ENCODE data around the gene ANKMY1.

The ANKMY1 gene

DNA sequence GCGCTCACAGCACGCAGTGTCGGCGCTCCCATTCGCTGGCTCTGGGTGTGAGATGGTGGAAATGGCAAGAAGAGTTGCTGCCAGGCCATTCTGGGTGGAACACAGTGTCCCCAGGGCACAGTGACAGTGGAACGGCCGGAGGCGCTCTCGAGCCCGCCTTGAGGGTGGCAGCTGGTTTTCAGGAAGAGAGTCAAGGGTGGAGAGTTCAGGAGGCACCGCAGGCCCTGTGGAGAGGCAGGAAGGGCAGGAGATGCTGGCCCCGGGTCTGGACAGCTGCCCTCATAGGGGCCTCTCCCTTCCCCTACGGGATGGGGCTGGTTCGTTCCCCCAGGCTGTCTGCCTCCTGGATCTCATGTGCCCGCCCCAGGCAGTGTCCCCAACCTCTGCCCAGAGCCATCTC is 109.9 kb downstream of the ANKMY1 start:
- DNase-seq (ENCODE audit: low read depth), result no peak

DNA sequence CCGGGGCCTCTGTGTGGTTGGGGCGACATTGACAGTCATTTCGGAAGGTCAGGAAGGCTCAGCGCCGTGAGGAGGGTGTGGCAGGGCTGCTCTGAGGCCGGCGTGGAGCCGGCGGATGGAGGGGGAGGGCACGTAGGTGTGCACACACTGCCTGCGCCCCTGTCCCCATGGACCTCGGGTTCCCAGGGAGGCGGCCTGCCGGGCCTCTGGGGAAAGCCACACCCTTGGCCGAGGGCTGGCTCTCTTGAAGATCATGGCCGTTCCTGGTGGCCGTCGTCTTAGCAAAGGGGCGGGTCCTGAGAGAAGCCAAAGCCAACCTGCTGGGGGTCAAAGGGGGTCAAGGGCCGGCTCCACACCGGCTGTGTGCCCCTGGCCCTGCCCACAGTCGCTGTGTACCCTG is 110.5 kb downstream of the ANKMY1 start:
- DNase-seq (ENCODE audit: low read depth), result no peak

DNA sequence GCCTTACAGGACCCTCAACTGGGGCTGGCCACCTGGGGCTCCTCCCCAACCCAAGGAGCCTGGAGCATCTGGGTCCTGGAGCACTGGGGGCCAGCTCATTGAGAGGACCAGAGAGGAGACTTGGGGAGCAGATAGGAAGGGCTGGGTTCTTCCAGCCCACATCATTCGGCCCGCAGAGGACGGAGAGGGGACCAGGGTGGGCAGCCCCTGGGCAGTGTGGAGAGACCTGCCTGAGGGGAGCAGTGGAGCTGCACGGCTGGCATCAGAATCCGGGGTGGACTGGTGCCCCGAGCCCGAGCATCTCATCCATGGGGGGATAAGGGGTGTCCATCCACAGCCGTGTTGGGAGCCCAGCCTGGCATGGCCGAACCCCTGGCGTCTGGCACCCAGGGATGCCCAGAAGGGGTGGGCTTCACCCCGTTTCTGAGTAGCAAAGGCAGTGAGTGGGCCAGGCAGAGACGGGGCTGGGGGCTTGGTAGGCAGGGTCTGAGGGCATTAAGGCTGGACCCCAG is 111.1 kb downstream of the ANKMY1 start:
- DNase-seq (ENCODE audit: low read depth), result no peak

DNA sequence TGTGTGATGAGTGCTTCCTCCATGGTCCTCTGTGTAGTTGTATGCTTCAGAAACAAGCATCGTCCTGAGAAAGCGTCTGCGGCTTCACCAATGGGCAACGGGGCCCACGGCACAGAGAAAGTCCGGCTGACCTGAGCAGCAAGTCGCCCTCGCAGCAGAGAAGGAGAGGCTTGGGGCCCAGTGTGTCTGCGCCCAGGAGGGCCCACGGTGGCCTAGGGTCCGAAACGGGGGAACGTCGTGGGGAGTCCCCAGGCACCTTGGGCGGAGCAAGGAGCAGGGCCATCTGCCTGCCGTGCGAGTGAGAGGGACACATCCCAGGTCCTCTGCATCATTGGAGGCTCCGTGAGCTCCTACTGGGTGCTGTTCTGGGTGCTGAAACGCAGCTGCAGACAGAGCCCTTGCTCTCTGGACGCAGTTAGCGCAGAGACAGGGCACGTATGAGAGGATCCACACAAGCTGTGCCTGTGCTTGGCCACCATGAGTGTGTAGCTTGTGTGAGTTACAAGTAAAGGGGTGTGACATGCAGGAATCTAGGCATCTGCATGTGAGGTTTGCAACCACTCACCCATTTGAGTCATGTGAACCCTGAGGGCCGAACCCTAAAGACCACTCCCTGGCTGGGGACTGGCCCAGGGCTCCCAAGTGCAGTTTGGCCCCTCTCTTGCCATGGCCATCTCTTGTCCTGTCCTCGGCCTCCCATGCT is 111.7 kb downstream of the ANKMY1 start:
- no peak for DNase-seq (ENCODE audit: low read depth)

DNA sequence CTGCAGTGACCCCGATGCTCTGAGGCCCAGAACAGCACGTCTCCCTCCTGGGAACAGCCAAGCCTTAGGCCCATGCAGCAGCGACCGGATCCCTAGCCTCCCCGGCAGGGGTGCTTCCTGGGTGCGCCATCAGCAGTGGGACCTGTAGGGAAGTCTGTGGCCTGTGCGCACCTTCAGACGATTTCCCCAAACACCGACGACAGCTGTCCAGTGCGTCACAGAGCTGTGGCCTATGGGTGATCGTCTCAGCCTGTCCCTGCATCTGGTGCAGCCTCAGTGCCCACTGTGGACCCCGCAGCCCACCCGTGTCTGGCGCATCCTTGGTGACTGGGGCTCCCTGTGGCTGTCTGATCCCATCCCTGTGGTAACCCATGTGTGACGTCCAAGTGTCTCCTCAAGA is 113.3 kb downstream of the ANKMY1 start:
- no peak for DNase-seq (ENCODE audit: low read depth)

DNA sequence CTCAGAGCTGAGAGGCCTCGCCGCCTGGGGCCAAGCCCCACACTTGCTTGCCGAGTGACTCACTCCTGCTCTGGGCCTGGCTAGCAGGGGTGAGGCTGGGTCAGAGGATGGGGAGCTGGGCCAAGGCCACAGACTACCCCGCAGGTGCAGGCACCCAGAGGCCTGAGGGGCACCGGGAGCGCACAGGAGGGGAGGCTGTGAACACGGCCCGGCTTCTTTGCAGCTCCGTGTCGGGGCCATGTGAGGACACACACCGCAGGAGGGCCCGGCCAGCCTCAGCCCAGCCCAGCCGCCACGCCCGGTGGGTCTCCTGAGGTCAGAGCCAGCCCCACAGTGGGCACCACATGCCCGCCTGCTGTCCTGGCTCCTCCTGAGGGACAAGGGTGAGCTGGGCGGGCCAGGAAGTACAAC is 113.9 kb downstream of the ANKMY1 start:
- DNase-seq (ENCODE audit: low read depth), result peak; percentile 30

DNA sequence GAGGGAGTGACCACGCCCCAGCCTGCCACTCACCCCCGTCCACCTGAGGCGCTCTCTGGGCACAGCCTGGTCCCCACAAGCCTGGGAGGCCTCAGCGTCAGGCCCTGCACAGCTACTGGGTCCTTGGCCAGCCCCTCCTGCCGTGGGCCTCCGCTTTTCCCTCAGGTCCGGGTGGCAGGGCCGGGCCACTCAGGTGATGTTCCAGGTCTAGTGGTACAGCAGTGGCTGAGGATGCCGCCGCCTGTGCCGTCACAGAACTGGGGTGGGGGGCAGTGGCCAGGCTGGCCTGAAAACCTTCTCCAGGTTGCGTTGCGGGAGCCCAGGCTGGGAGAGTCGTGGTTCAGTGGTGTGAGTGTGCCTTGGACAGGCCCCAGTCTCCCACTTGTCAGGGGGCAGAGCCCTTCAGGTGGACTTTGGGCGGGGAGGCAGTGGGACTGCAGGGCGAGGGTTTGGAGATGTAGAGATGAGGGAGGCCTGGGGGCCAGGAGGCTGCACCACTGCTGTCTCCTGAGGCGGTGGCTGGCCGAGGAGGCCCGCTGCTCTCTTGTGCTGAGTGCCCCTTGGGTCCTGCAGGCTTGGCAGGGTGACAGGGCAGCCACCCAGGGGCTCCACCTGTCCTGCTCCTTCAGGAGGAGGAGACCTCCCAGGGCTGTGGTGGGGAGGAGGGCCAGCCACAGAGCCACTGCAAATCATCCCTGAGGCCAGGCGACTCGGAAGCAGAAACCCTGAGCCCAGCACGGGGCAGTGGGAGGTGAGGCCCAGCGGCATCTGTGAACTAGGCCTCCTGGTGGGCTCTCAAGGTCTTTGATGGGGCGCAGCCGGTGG is 114.7 kb downstream of the ANKMY1 start:
- DNase-seq (ENCODE audit: low read depth), result no peak

DNA sequence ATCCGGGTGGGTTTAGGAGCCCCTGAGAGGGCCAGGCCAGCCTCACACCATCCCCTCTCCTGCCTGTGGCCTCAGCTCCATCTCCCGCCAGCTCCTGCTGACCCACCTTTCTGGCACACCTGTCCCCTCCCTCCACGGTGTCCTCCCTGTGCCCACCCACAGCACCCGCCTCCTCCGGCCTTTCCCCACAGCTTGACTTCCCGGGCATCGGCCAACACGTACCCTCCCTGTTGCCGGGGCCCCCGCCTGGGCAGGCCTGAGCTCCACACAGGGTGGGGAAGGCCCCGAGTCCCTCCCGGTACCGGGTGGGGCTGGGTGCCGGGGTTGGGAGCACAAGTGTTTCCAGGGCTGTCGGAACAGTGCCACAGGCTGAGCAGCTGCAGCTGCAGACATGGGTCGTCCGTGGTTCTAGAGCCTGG is 115.8 kb downstream of the ANKMY1 start:
- DNase-seq (ENCODE audit: low read depth), result no peak

DNA sequence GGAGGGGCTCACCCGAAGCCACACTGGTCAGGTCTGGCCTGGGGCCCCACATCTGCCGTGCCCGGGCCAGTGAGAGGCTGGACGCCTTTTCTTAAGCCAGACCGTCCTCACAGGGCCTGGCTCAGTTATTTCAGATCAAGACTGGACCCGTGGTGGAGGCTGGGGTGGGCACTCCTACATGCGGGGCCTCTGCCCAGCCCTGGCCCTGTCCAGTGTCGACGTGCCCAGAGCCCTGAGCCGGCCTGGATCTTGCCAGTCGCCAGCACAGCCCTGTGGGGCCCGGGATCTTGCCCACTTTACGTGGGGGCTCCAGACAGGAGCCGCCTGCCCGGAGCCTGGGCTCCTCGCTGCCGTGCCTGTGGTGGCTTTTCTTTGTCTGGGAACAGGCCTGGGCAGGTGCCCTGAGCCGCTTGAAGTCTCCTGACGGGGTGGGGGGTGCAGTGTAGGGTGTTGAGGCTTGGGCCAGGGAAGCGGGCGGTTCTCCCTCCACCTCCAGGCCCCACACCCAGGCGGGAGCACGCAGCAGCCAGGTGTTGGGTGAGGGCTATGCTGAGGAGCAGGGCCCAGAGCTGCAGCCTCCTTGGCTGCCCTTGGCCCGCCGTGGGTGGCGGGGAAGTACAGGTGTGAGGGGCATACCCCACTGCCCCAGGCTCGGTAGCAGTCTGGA is 116.3 kb downstream of the ANKMY1 start:
- DNase-seq (ENCODE audit: low read depth), result no peak

DNA sequence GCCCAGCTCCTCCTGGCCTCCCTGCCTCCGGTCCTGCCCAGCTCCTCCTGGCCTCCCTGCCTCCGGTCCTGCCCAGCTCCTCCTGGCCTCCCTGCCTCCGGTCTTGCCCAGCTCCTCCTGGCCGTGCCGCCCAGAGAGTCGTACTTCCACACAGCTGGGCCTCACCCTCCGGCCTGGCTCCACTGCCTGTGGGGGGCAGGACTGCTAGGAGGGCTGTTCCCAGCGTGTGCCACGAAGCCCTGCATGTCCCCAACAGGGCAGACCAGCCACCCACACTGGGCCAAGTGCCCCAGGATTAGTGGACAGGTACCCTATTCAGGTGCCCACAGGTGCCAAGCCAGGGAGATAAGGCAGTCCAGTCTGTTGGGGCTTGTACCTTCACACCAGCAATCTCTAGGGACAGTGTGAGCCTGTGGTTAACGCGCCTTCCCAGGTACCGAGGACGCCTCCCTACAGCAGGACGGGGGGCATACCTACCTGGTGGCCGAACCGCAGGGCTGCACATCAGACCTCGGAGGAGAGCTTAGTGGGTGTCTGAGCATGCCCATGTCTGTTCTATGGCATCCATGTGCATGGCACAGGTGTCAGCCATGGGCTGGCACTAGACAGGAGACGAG is 117.0 kb downstream of the ANKMY1 start:
- DNase-seq (ENCODE audit: low read depth), result no peak

DNA sequence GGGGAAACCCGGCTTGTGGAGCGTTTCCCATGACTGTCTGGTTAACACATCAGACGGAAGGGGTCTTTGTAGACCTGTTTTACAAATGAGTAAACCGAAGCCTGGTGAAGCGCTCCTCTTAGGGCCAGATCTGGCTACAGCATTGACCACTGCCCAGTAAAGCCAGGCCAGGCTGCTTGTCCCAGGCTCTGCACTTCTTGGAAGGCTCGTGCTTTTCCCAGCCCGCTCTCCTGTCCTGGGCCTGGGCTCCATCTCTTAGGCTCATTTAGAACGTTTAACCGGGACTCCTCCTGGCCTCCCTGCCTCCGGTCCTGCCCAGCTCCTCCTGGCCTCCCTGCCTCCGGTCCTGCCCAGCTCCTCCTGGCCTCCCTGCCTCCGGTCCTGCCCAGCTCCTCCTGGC is 117.5 kb downstream of the ANKMY1 start:
- DNase-seq (ENCODE audit: low read depth), result no peak

DNA sequence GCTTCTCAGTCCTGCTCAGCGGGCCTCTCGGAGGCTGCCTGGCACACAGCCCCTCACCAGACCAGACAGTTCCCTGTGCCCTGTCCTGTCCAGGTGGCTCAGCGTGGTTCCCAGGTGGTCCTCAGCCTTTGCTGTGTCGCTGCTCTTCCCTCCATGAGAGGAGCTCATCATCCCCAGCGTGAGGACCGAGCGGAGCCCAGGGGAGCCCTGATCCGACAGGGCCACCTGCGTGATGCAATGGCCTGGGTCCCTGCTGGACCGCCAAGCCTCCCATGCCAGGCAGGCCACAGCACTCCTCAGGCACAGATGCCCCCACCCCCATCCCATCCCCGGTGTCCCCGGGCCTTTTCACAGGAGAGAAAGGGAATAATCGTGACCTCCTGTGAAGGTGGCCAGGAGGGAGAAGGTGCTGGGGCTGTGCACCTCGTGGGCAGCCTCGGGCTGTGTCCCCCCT is 118.1 kb downstream of the ANKMY1 start:
- DNase-seq (ENCODE audit: low read depth), result no peak

DNA sequence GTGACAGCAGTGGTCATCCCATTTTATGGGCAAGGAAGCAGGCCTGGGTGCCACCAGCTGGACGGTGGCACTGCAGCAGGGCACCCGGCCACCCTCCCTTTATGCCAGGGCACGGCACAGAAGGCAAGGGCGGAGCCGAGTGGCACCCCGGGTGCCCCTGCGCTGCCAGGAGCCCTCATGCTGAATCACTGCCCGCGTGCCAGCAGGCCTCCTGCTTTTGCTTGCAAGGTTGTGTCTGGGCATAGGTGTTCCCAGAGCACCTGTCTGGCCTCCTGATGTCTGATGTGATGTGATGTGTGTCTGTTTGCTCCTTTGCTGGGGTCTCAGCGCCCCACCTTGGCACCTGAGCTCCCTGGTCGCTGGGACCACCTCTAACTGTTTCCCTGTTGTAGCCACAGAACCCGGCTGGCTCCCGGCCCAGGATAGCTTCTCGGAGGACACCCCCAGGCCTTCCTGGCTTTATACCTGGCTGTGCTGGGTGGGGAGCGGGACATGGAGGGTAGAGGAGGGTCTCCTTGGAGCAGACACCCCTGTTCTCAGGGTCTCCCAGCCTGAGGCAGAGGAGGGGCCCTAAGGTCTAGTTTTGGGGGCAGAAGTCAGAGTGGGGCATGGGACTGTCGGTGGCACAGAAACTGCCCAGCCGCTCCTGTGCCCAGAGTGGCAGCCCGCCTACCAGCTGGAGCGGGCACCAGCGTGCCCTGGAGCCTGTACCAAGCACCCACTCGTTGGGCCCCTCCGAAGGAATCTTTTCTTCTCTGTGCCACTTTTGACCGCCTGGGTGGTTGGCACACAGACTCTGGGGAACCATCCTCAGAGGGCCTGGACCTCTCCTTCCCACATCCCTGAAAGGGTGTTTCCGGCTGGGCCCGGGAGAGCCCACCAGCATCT is 118.7 kb downstream of the ANKMY1 start:
- DNase-seq (ENCODE audit: low read depth), result no peak

DNA sequence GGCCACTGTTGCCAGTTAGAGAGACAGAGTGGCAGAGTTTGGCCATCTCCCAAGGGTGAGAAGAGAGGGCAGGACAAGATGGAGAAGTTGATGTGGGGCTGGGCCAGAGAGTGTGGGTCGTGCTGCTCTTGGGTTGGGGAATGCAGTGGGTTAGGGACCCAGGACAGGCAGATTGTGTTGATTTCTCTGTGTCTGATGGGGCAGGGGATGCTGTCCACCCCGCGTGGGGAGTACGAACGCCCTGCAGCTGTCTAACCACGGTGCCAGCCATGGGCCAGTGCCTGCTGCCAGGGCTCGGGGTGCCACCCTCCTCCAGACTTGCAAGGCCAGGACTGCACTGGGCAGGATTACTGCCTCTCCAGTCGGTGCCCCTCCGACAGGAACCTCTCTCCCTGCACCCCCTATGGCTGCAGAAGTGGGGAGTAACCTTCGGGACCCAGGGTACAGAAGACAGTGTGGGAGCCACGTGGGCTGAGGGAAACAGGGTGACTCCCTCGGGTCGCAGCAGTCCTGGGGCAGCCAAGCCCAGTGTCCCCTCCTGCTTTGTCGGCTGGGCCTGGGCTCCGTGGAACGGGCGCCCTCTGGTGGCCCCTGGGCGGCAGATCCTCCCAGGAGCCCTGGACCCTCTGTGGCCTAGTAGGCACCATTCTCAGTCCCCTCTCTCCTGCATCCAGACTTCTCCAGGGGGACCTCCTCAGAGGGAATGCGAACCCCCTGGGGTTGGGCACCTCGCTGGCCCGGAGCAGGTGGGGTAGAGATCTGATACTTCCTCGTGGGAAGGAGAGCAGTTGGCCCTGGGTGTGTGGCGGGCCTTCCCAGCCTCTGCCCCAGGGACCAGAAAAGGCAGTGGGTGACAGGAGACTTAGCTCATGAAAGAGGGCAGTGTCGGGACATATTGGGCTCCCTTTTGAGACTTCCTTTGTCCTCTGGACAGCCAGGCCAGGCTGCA is 119.7 kb downstream of the ANKMY1 start:
- DNase-seq (ENCODE audit: low read depth), result peak; percentile 71

DNA sequence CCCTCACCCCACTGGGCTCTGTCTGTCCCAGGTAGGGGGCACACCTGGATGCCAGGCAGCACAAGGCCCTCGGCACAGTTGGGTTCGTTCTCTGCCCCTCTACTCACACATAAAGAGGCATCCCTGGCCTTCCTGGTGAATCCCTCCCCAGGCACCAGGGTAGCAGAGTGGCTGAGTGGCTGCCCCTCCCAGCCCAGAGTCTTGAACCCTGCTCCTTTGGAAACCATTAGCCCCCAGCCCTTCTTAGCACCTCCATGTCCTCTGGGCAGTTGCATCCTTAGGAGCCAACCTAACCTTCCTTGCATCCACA is 120.3 kb downstream of the ANKMY1 start:
- no peak for DNase-seq (ENCODE audit: low read depth)

DNA sequence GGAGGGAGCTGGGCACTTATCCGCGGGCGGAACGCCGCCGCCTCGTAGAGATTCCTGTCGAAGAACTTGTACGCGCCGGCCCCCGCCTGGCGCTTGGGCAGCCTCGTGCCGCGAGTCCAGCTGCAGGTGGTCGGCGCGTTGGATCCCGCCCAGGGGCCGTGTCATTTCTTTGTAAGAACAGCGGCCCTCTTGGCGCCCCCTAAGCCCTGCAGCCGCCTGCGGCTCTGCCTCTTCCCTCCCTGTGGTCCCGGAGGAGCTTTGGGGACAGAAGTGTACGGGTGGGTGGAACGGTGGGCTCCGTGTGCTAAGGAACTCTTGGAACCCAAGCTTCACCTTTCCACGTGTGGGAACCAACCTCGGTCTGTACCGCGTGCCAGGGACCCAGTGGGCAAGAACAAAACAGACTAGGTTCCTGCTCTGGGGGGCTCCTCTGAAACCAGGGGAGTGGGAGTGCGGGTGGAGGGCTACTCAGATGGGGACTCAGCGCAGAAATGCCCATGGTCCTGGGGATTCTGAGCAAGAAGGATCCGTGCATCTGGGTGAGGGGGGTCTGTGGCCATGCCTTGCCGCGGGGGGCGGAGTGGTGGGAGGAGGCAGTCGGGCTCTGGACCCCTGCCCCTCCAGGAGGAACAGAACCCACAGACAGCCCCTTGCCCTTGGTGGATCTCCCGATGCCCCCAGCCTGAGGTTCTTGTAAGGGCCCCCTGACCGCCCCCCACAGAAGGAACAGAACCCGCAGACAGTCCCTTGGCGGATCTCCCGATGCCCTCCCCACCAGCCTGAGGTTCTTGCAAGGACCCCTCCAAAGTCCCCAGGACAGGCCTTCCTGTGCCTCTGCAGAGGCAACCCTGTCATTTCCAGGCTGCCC is 120.9 kb downstream of the ANKMY1 start:
- DNase-seq (ENCODE audit: low read depth), result peak; percentile 40

DNA sequence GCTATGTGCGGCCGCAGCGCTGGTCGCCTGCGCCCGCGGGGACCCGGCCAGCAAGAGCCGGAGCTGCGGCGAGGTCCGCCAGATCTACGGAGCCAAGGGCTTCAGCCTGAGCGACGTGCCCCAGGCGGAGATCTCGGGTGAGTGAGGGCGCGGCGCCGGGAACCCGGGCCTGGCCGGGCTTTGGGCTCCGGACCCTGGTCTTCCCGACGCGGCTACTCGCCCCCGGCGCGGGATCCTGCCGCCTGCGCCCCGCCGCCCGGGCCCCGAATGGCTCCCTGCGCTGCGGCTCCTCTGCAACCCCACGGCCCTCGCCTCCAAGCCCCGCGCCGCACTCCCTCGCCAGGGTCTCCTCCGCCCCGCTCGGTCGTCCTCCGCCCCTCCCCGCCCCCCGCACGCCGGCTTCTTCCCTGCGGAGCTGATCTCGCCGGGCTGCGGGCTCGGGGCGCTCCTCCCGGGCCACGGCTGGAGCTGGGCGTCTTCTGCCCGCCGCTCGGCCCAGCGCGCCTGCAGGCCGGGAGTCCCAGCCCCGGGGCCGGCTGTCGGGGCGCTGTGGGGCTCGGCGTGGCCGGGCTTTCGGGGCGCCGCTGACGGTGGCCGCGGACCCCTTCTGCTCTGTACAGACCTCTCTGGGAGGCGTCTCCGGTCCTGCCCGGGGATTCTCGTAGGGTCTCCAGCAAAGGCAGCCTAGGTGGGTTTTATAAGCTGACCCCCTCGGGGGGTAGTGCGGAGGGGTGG is 121.7 kb downstream of the ANKMY1 start:
- peak; percentile 48 for DNase-seq (ENCODE audit: low read depth)

DNA sequence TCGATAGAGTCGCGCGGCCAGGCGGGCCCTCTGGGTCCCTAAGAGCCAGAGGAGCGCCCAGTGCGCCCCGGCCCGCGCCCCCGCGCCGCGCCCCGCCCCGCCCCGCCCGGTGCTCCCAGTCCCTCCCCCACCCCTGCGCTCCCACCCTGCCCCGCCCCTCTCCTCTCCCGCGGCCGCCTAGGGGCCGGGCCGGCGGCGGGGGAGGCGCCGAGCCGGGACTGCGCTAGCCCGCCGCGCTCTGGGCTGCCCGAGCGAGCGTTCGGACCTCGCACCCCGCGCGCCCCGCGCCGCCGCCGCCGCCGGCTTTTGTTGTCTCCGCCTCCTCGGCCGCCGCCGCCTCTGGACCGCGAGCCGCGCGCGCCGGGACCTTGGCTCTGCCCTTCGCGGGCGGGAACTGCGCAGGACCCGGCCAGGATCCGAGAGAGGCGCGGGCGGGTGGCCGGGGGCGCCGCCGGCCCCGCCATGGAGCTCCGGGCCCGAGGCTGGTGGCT is 122.3 kb downstream of the ANKMY1 start, which contains the start of gene GPC1:
GPC1 (plus strand) TSS at position 207 of the 491 bp plus-strand sequence; CDS start at position 463, 256 bp downstream.
- DNase-seq (ENCODE audit: low read depth), result peak; percentile 82

All from ELR (cell line).